Adrenal gland (tissue), 12 donors: ENCODE data around the gene NAP1L1. TPM values are rescaled to one million over a fixed set of nuclear protein-coding genes. Genes with fewer than 3 reads are reported as not detected.

Experiments
- DNase-seq, 7 donors: peaks; one replicate each; pipeline ENCODE4 v3.0.0-alpha.2; 2019 to 2020
- H3K27ac ChIP-seq, 5 donors: fragments of 200-600 bp; sonication (generic) in 4 of 5; 1 replicate in 3 of 5; 2 replicates in 2 of 5; pipeline versions ENCODE4 v1.5.1 to v1.8.0; 2016 to 2020; ENCODE audit warnings: mild to moderate bottlenecking in 1 of 5
- H3K27me3 ChIP-seq: fragments of 200-600 bp; 2 replicates; pipeline ENCODE4 v1.8.0; 2021
- H3K36me3 ChIP-seq, 2 donors: fragments of 200-600 bp; replicated peaks in 1 of 2; 1 replicate in 1 of 2; 2 replicates in 1 of 2; pipeline versions ENCODE4 v1.5.1 to v1.8.0; 2018 to 2022
- H3K4me1 ChIP-seq, 2 donors: fragments of 200-600 bp; replicated peaks in 1 of 2; 1 replicate in 1 of 2; 2 replicates in 1 of 2; pipeline versions ENCODE4 v1.5.1 to v1.8.0; 2018 to 2021
- H3K4me3 ChIP-seq, 4 donors: fragments of 200-600 bp; sonication (generic) in 3 of 4; one replicate each; pipeline ENCODE4 v1.5.1; 2016 to 2018
- H3K9me3 ChIP-seq, 3 donors: fragments of 200-600 bp; sonication (generic) in 1 of 3; replicated peaks in 1 of 3; 1 replicate in 2 of 3; 2 replicates in 1 of 3; pipeline versions ENCODE4 v1.5.1 to v1.8.0; 2016 to 2021
- CTCF ChIP-seq, 6 experiments: fragments of 450-650 bp in 4 of 6; fragments of 200-600 bp in 2 of 6; sonication (generic) in 1 of 6; IDR thresholded peaks; 1 replicate in 5 of 6; 2 replicates in 1 of 6; pipeline versions ENCODE4 v1.5.1 to v1.8.0; 2016 to 2021; ENCODE audit warnings: antibody characterized with exemption in 6 of 6, mild to moderate bottlenecking in 2 of 6, moderate library complexity in 1 of 6
- POLR2A ChIP-seq, 2 donors: fragments of 450-650 bp; IDR thresholded peaks; one replicate each; pipeline ENCODE4 v1.6.1; 2017; ENCODE audit warnings: antibody characterized with exemption in 2 of 2, mild to moderate bottlenecking in 2 of 2, moderate library complexity in 1 of 2
- WGBS, 4 donors: extraction: QIAGEN DNeasy Blood & Tissue Kit in 2 of 4; methylation state at CpG; one replicate each; pipeline versions ENCODE4 v1.1.5 to v1.1.7; 2013 to 2017; 5-methylcytosine and 5-hydroxymethylcytosine counted together
- intact Hi-C, 2 donors: fragments of 100-400 bp; cut with DNase I; formaldehyde crosslinking; loops; one replicate each; pipeline versions ENCODE4 v1.14.1 to v1.15.0; 2022 to 2023
- polyA plus RNA-seq, 3 donors: library from polyadenylated mRNA; stranded (reverse); fragments of 200-250 nt in 2 of 3; fragments of 350-450 nt in 1 of 3; fragmentation: Illumina TruSeq in 1 of 3; extraction: RNeasy Lipid Tissue Mini Kit (QIAGEN cat#74804) in 1 of 3; gene quantifications; one replicate each; pipeline ENCODE4 v1.2.3, GENCODE V29; 2013 to 2014
- total RNA-seq, 9 donors: library from RNA; depleted of rRNA in 4 of 9; stranded (reverse); fragments of >200 nt in 4 of 9; fragments of 120-200 nt in 1 of 9; fragmentation: NEBNext Ultra II Directional in 1 of 9; extraction: Animal tissue kit (Norgen Biotek cat#: 25700) in 1 of 9; gene quantifications; one replicate each; pipeline versions ENCODE4 v1.1.0 to v1.2.4, GENCODE V29; 2013 to 2023
- donor health status: healthy with polysubstance abuse.
- donor health status: Bipolar disorder and iron deficiency.
- donor health status: DM: yes; HTN: yes; CAD: no.
- donor health status: DM: no; HTN: no; CAD: no.
- donor health status: DM: no; HTN: no; CAD: no.
- donor health status: DM: yes; HTN: yes; CAD: no.

Gene NAP1L1
- total and polyA plus RNA-seq, 12 donors = 216 to 518 (median 347) TPM

GRCh38 chr12:76006028-76006925, 78.2 kb downstream of the NAP1L1 start:
- no peak for DNase-seq
- no peak for TF ChIP-seq POLR2A (IDR thresholded peaks at IDR 0.05)
- TF ChIP-seq CTCF (IDR thresholded peaks at IDR 0.05) = no peak
- H3K4me3 ChIP-seq = no peak overlapping the region
- H3K36me3 ChIP-seq = no peaks in the 10 kb centered on the region
- H3K27me3 ChIP-seq = no peaks in the 10 kb centered on the region
- H3K9me3 ChIP-seq = no peaks in the 10 kb centered on the region
- 83 to 90% (median 88%) methylated on average over 9 of the region's 9 CpGs for WGBS, 4 donors
- no peak overlapping the region for H3K27ac ChIP-seq
- H3K4me1 ChIP-seq = no peaks in the 10 kb centered on the region
- intact Hi-C loops = no loop called here

- WGBS, 4 donors = 74 to 89% (median 83%) methylated on average over 2 of the region's 2 CpGs
- TF ChIP-seq POLR2A (IDR thresholded peaks at IDR 0.05) (no peak), CTCF (IDR thresholded peaks at IDR 0.05) (no peak)
- no peak for DNase-seq
- no peaks in the 10 kb centered on the region for H3K9me3 ChIP-seq
- intact Hi-C loops = no loop called here
- H3K36me3 ChIP-seq = no peaks in the 10 kb centered on the region
- no peaks in the 10 kb centered on the region for H3K4me1 ChIP-seq
- no peaks in the 10 kb centered on the region for H3K27me3 ChIP-seq
- no peak overlapping the region for H3K27ac ChIP-seq
- no peak overlapping the region for H3K4me3 ChIP-seq
Measured at GRCh38 chr12:76003355-76003638, 81.2 kb downstream of the NAP1L1 start.

GRCh38 chr12:76002598-76003354, 81.7 kb downstream of the NAP1L1 start:
- Histone ChIP-seq H3K4me3 (no peak overlapping the region), H3K36me3 (no peaks in the 10 kb centered on the region), H3K27me3 (no peaks in the 10 kb centered on the region), H3K9me3 (no peaks in the 10 kb centered on the region), H3K4me1 (no peaks in the 10 kb centered on the region), H3K27ac (no peak overlapping the region)
- DNase-seq = no peak
- no peak for TF ChIP-seq CTCF (IDR thresholded peaks at IDR 0.05)
- no peak for TF ChIP-seq POLR2A (IDR thresholded peaks at IDR 0.05)
- WGBS, 4 donors = 71 to 88% (median 83%) methylated on average over 1 of the region's 1 CpG
- intact Hi-C loops = no loop called here

GRCh38 chr12:75998292-75999063, 86.0 kb downstream of the NAP1L1 start:
- Histone ChIP-seq H3K4me1 (no peaks in the 10 kb centered on the region), H3K27me3 (no peaks in the 10 kb centered on the region), H3K4me3 (no peak overlapping the region), H3K27ac (no peak overlapping the region), H3K9me3 (no peaks in the 10 kb centered on the region), H3K36me3 (no peaks in the 10 kb centered on the region)
- intact Hi-C loops = no loop called here
- no peak for DNase-seq
- 73 to 81% (median 77%) methylated on average over 4 of the region's 4 CpGs for WGBS, 4 donors
- TF ChIP-seq POLR2A (IDR thresholded peaks at IDR 0.05) (no peak), CTCF (IDR thresholded peaks at IDR 0.05) (no peak)
